NCI-H748 (cell line): ENCODE results near the gene CSNK1G2.
"Not testable (repeated sequence)": the region's sequence is repeated elsewhere in the genome, so short reads cannot be mapped to it uniquely, and the experiment has no call there.

Source experiments
- DNase-seq: peaks from one replicate; lab custom pipeline; 2025; ENCODE audit not compliant: unreplicated experiment; lab: John Stamatoyannopoulos, UW

Gene CSNK1G2

DNA sequence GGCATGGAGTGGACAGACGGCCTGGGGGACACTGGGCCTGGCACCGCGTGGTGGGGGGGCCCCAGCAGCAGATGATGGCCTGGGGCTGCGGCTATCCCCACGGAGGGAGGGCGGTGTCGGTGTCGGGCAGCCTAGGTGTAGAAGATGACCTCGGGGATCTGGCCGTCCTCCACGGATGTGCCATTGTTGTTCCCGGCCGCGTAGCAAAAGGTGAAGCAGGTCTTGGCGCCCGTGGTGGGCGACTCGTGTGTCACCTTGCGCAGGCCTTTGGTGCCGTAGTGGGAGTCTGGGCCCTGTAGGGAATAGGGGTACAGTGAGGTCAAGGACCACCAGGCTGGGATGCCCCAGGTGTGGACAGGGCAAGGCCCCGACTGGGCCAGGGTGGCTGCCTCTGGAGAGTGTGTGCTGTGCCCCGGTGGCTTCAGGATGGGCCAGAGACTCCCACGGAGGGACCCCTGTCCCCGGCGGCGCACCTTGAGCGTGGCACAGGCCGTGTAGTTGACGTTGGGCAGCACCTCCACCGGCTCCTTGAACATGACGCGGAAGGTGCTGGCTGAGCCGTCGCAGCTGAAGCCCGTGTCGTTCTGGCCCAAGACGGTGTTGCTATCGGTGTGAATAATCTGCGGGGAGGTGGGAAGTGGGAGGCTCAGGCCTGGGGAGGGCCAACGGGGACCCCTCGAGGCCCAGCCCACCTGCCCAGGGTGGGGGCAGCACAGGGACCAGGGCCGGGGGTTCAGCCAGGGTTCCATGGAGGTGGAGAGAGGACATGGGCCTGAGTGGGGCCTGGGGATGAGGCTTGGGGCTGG lies 45.6 kb downstream of the CSNK1G2 start:
- no peak for DNase-seq

DNA sequence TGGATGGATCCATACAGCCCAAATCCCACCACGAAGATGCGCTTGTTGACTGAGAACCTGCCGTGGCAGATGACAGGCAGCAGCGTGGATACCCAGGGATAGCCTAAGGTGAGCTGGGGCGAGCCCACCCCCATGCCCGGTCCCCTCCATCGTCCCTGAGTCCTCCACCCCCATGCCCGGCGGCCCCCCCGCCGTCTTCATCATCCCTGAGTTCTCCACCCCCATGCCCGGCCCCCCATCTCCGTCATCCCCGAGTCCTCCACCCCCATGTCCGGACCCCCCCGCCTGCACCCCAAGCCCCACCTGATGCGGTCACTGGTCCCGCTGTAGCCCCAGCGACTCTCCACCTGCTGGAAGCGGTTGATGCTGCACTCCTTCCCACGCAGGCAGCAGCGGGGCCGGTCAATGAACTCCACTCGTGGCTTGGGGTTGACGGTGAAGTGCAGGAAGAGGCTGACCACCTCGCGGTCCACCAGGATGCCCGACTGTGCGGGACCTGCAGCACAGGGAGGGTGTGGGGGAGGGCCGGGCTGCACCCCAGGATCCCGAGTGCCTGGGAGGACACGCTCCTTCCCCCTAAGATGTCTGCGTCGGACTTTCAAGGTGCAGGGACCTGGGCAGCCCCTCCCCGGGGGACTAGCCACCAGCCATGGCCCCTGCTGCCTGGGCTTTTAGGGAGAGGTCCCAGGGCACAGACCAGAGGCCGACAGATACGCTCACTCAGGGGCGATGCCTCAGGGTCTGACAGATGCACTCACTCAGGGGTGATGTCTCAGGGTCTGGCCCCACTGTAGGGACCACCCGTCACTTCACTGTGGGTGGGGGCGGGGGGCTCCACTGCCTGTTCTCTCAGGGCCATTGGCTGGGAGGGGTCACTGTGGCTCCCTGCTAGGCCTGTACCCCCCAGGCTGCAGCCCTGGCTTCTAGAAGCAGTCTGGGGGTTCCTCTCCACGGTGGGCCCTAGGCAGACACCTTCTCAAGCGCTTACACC lies 46.5 kb downstream of the CSNK1G2 start:
- DNase-seq = no peak

DNA sequence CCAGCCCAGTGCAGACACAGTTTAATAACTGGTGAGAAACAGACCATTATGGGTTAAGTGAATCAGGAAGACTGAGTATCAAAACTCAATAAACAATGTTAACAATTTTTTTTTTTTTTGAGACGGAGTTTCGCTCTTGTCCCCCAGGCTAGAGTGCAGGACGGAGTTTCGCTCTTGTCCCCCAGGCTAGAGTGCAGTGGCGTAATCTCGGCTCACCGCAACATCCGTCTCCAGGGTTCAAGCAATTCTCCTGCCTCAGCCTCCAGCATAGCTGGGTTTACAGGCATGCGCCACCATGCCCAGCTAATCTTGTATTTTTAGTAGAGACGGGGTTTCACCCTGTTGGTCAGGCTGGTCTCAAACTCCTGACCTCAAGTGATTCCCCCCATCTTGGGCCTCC lies 47.5 kb downstream of the CSNK1G2 start:
- DNase-seq = not testable (repeated sequence)

DNA sequence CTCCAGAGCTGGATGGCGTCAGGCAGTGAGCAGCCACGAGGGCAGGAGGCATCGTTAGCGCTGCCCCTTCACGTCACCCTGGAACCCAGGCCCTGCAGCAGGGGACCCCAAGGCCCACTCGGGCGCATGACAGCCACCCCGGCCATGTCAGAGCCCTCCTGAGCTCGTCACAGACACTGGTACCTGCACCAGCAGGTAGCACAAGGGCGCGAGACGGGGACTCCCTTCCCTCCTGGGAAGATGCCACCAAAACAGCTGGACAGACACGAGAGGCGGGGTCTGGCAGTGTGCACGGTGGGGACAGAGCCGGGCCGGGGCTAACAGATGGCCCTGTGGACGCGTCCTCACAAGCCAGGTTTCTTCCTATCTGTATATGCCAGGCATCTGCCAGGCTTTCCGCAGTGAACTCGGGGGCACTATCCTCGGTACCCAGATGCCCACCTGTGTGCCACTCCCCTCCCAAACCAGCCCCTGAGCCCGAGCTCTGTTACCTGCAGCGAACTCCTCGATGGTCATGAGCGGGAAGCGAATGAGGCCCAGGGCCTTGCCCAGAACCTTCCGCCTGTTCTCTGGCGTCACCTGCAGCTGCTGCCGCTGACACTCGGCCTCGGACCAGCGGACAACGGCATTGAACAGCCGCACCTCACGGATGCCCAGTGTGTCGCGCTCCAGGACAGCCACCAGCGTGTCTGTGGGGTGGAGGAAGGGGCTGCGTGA lies 48.7 kb downstream of the CSNK1G2 start:
- DNase-seq = no peak

GRCh38 chr19:1990230-1991017 lies 49.5 kb downstream of the CSNK1G2 start:
- no peak for DNase-seq

DNA sequence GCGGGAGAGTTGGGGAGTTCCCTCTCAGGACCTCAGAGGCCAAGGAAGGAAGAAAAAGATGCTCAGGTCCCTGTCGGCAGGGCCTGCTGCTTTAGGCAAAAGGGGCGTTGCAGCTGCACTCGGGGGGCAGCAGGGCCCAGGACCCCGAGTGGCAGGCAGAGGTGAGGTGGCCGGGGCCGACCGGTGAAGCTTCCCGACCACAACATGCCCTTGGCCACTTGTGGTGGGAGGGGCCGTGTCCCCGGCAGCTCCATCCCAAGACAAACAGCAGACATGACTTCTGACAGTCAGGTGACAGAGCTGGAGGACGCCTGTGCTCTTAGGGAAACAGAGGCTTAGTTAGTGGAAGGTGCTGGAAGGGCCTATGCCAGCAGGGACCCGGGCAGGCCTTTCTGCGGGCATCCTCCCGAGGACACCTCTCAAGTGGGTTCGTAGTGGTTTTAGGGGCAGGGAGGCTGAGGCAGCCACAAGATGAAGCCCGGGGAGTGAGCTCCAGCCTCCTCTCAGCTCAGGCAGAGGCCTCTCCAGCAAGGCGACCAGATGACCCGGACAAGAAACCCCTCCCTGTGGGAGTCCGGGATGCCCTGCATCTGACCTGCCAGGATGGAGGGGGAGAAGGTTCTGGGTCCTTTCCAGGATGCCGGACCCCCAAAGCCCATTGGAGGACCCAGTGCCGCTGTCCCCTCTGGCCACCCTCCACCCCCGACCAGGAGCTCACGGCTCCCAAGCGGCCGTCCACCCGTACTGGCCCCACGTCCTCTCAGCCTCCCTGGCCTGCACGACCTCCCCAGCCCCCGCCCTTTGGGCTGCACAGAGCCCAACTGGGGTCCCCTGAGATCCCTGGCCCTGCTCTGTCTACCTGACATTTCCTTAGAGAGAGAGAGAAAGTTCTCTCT lies 50.3 kb downstream of the CSNK1G2 start:
- no peak for DNase-seq

DNA sequence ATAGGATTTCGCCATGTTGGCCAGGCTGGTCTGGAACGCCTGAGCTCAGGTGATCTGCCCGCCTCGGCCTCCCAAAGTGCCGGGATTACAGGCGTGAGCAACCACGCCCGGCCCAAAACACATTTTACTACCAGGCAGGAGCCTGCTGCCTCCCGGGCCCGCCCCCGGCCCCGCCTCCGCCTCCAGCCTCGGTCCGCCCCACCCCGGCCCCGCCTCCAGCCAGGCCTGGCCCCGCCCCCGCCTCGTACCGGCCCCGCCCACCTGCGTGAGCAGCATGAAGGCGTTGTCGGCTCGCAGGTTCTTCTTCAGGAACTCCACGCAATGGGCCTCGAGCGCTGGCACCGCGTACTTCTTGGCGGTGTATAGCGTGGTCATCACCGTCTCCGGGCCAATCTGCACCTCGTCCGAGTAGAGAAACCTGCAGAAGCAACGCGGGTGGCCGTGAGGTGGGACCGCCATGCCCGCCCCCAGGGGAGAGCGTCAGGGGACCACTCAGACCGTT lies 51.8 kb downstream of the CSNK1G2 start:
- no peak for DNase-seq

GRCh38 chr19:1997353-1998233 lies 56.6 kb downstream of the CSNK1G2 start:
- no peak for DNase-seq

GRCh38 chr19:1998712-1999708 lies 58.0 kb downstream of the CSNK1G2 start:
- no peak for DNase-seq

DNA sequence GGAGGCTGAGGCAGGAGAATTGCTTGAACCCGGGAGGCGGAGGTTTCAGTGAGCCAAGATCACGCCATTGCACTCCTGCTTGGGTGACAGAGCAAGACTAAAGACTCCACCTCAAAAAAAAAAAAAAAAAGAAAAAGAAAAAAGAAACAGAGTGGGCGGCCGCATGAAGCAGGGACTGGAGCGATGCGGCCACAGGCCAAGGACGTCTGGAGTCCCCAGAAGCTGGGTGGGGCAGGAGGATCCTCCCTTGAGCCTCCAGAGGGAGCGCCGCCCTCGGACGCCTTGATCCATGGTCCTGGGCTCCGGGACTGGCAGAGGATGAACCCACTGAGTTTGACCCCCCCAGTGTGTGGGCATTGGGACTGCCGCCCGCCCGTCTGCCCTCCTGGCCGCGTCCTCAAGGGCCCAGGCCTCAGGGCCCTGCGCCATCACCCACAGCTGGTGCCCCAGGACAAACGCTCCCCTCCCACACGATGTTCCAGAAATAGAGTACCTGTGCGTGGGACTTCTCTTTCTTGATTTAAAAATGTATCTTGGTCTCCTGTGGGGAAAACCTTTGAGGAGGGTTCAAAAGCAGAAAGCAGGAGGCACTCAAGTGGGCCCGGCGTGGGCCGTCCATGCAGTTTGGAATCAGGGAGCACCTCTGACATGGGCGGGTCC lies 59.0 kb downstream of the CSNK1G2 start:
- DNase-seq = no peak

GRCh38 chr19:2003874-2004273 lies 62.9 kb downstream of the CSNK1G2 start:
- no peak for DNase-seq

DNA sequence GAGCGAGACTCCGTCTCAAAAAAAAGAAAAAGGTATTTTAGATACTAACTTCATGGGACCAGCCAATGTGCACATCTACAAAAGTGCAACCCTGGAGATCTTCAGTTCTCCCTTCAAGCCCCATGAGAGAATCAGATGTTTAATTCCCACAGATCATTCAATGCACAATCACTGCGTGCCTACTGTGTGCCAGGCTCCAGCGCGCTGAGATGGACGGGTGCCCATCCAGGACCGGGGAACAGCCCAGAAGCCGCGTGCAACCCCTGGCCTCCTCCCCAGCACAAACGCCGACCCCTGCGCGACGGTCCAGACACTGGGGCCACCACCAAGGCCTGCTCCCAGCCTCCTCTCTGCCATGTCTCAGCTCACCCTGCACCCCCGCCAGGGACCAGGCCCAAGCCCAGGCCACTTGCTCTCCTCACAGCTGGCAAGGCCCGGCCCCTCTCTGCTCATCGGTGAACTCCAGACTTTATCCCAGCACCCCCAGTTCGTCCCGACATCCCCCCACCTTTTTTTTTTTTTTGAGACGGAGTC lies 69.2 kb downstream of the CSNK1G2 start:
- no peak for DNase-seq

DNA sequence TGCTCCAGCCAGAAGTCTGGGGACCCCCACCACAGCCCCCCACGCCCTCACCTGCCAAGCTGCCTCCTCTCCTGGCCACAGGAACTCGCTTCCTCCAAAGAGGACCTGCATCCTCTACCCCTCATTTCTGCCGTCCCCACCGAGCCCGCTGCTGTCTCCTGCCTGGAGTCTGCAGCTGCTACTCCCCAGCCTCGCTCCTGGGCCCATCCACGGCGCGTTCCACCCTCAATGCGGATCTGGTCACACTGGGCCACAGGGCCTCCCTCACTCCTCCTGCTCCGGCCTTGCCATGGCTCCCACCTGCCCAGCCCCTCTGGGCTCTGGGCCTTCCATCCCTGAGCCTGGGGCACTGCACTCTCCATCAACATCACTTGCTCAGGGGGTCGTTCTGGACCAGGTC lies 70.2 kb downstream of the CSNK1G2 start:
- no peak for DNase-seq

- DNase-seq = no peak
Measured at GRCh38 chr19:2012941-2013682, 72.1 kb downstream of the CSNK1G2 start.

DNA sequence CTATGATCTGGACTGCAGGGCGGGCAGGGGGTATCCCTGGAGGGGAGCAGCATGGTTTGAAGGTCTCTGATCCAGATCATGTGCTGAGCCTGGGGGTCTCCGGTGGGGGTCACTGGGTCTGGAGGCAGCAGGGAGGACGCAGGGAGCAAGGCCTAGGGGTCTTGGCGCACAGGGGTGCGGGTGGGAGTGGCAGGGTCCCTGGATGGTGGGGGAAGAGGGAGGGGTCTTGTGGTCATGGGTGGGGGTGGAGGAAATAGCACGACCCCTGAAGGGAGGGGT lies 72.7 kb downstream of the CSNK1G2 start:
- DNase-seq = no peak

GRCh38 chr19:2014131-2014571 lies 73.2 kb downstream of the CSNK1G2 start:
- no peak for DNase-seq
